GM18909 (cell line): ENCODE data around the gene LAMC3.
"Not testable (repeated sequence)": the region's sequence is repeated elsewhere in the genome, so short reads cannot be mapped to it uniquely, and the experiment has no call there.

Experiments
- ATAC-seq: cut with Tn5 transposase; IDR thresholded peaks from one replicate; pipeline ENCODE4 v1.9.1; 2021; ENCODE audit warnings: mild to moderate bottlenecking; ENCODE audit not compliant: unreplicated experiment, poor library complexity

The LAMC3 gene

DNA sequence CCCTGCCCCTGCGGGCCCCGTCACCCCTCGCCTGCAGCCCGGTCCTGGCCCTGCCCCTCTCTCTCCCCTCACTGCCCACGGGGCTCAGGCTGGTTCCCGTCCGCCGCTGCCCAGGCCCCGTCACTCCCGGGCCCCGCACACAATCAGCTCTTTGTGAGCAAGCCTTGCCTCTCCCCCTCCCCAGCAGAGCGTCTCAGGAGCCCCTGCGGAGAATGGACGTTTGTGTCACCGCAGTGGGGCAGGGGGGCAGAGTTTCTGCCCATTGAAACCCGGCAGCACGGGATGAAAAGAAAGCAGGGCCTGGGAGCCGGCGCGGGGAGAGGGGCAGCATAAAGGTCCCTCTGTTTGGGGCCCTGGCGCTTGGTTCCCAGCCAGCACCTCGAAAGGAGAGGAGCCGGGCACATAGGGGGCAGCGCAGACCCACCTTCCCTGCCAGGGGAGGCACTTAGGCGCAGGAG is 102.9 kb downstream of the LAMC3 start:
- ATAC-seq, result no peak

DNA sequence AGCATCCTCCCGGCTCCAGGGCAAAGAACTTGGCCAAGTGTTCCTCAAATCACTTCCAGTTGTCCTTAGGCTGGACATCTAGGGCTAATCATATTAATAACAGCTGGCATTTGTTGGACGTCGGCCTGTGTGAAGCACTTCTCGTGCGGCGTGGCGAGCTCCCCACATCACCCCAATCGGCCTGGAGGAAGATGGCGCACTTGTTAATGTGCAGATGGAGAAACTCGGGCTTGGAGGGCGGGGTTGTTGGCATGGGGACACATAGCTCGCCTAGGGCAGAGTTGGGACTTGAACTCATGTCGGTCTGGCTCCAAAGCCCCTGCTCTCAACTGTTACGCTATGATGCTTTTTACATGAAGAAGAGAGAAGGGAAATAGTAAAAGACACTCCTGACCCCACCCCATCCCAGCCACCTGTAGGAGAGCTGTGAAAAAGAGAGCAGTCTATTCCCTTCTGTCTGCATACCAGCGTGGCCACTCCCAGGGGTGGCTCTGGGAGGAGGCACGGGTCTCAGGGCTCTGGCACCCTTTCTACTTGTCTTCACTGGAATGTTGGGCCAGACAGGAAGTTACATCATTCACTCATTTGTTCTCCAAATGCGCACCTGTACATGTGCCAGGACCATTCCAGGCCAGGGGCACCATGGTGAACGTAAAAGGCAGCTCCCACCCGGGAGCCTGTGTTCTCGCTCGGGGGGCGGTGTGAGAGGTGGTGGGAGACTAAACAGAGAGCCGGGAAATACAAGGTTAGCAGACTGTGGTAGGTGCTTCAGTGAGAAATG is 103.6 kb downstream of the LAMC3 start:
- no peak for ATAC-seq

DNA sequence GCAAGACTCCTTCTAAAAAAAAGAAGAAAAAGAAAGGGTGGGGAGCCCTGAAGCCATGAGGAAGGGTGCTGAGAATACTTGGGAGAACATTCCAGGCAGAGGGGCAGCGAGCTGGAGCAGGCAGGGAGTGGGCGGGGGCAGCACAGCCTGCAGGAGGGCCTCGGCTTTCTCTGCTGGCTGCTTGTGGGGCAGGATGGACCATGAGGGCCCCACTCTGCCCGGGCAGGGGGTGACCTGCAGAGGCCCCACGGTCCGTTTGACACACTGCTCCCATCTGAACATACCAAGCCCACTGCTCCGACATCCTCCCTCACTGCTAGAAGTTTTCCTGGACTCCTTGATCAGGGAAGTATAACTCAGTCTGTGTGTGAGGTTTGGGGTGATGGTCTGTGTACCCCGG is 104.7 kb downstream of the LAMC3 start:
- ATAC-seq, result no peak

DNA sequence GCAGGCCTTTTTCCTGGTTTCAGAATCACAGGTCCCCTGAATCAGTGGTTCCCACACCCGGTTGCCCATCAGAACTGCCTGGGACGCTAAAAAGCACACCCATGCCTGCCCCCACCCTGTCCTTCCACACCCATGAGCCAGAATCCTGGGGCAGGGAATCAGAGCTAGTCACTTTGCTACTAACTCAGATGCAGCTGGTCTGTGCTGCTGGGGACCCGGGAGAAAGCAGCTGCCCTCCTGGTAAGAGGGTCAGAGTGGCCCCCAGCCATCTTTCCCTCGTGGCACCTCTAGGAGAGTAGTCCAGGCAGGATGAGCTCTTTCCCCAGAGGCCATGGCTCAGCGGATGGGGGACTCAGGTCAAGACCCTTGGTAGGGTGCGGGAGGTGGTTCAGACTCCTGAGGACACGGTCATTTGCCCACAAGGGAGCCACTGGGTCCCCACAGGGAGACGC is 105.1 kb downstream of the LAMC3 start:
- ATAC-seq, result no peak

DNA sequence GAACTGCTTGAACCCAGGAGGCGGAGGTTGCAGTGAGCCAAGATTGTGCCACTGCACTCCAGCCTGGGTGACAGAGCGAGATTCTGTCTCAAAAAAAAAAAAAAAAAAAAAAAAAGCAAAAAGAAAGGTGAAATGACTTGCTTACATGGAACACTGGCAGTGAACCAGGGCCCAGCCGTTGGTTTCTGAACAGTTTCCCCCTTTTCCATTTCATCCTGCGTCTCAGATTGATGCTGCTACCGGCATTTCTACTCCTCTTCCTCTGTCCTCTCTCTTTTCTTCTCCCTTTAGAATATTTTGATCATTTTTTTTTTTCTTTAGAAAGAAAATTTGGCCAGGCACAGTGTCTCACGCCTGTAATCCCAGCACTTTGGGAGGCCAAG is 106.4 kb downstream of the LAMC3 start:
- not testable (repeated sequence) for ATAC-seq

DNA sequence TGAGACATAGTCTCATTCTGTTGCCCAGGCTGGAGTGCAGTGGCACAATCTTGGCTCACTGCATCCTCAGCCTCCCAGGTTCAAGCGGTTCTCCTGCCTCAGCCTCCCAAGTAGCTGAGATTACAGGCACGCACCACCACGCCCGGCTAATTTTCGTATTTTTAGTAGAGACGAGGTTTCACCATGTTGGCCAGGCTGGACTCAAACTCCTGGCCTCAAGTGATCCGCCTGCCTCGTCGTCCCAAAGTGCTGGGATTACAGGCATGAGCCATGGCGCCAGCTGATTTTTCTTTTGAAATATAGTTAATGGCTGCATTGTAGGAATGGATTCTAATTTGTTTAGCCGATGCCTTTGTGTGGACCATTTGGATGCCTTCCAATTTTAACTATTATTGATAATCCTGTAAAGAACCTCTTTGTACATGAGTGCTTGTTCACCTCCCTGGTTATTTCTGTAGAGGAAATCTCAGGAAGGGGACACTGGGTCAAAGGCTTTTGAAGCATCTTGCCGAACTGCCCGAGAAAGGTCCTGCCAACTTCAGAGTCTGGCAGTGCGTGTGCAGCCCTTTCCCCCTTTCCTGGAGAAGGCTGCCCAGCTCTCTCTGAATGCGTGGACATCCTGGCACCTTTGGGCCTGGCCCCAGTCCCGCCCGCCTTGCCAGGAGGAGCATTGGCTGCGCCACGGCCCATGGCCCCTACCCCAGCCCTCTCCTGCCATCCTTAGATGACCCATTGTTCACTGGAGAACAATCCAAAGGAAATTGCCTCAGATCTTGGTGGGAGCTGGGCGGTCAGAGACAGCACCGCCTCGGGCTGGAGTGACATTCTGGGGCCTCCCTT is 107.5 kb downstream of the LAMC3 start:
- no peak for ATAC-seq

DNA sequence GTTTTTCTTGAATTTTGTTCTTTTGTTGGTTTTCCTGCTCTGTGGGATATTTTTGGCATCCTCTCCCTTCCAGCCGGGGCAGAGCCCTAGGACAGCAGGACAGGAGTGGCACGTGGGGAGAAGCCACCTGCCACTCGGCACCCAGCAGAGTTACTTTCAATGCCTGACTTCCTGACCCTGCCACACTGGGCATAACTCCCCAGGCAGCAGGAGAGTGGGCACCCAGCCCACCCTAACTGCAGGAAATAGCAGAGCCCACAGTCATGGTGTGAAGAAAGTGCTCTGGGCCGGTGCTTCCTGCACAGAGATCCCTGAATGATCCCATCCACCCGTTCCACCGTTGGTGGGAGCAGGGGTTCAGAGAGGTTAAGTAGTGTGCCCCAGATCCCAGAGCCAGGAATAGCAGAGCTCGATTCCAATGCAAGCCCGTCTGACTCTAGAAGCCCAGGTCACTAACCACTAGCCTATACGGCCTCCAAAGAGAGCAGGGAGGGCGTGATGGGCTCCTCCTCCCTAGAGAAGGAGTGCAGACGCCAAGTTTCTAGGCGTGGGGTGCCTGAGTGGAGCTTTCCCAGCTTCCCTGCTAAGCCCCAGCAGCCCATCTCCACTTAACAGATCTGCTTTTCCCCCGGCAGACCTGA is 108.3 kb downstream of the LAMC3 start:
- ATAC-seq, result no peak

DNA sequence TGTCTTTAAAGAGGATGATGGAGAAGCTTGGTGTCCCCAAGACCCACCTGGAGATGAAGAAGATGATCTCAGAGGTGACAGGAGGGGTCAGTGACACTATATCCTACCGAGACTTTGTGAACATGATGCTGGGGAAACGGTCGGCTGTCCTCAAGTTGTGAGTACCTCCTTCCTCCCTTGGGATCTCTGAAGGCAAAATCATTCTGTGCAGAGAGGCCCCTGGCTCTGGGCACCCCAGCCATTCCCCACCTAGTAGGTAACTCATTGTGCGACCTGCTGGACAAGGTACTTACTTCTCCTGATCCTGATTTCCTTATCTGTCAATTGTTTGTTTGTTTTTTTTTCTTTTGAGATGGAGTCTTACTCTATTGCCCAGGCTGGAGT is 108.8 kb downstream of the LAMC3 start:
- ATAC-seq, result no peak

DNA sequence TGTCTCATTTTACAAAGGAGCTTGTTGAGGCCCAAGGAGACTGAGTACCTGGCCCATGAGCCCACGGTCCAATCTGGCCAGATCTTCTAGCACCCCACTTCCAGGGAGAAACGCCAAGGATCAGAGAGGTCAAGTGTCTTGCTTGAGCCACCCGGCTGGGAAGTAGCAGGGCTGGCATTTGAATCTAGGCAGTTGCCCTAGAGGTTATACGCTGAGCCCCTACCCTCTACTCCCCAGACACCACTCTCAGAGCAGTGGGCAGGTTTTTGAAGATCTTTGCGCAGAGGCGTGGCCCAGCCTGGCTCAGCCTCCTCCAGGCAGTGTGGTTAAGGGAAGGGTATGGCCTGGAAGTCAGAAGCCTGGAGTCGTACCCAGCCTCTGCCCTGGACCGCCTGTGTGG is 110.6 kb downstream of the LAMC3 start:
- ATAC-seq, result no peak

DNA sequence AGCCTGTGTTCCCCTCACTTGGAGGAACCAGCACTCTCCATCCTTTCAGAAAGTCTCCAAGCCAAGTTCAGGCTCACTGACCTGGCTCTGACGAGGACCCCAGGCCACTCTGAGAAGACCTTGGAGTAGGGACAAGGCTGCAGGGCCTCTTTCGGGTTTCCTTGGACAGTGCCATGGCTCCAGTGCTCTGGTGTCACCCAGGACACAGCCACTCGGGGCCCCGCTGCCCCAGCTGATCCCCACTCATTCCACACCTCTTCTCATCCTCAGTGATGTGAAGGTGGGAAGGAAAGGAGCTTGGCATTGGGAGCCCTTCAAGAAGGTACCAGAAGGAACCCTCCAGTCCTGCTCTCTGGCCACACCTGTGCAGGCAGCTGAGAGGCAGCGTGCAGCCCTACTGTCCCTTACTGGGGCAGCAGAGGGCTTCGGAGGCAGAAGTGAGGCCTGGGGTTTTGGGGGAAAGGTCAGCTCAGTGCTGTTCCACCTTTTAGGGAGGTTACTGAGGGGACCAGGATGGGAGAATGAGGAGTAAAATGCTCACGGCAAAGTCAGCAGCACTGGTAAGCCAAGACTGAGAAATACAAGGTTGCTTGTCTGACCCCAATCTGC is 111.8 kb downstream of the LAMC3 start:
- no peak for ATAC-seq

DNA sequence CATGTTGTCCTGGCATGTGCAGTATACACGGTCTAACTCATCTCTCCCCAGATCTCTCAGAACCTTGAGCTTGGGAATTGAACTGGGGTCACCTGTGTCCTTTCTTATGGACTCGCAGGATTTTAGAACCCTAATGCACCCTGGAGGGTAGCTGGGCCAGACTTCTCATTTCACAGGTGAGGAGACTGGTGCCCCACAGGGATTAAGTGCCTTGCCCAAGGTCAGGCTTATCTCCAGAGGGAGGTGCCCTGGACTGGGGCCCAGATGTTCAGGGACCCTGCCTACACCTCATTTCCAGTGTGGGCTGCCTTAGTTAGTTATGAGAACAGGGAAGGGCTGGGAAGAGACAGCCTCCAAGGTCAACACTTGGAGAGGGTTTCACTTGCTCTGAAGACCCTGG is 112.4 kb downstream of the LAMC3 start:
- ATAC-seq, result no peak

DNA sequence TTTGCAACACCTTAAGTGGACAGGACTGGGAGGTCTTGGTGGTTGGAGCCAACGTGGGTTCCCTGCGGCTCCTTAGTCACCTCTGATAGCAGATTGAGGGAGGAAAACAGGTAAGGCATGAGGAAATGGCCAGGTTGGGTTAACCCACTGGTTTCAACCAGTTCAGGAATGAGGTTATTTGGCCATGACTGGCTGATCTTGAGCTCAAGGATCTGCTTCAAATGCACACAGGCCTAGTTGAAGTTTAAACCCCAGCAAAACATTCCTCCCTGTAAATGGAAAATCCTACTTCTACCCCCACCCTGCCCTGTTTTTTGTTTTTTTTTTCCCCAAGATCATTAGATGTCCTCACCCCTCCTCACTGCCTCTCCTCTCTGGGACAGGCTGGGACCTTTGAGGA is 113.2 kb downstream of the LAMC3 start:
- ATAC-seq, result no peak

DNA sequence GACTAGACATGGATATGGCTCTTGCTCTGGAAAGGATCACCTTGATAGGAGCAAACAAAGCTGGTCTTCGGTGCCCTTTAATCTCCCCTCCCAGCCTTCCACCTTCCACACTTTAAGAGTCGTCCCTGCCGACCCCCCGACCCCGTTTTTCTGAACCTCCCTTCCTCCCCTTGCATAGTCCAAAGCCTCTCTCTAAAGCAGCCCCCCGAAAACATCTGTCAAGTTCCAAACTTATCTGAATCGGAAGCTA is 116.0 kb downstream of the LAMC3 start:
- no peak for ATAC-seq

DNA sequence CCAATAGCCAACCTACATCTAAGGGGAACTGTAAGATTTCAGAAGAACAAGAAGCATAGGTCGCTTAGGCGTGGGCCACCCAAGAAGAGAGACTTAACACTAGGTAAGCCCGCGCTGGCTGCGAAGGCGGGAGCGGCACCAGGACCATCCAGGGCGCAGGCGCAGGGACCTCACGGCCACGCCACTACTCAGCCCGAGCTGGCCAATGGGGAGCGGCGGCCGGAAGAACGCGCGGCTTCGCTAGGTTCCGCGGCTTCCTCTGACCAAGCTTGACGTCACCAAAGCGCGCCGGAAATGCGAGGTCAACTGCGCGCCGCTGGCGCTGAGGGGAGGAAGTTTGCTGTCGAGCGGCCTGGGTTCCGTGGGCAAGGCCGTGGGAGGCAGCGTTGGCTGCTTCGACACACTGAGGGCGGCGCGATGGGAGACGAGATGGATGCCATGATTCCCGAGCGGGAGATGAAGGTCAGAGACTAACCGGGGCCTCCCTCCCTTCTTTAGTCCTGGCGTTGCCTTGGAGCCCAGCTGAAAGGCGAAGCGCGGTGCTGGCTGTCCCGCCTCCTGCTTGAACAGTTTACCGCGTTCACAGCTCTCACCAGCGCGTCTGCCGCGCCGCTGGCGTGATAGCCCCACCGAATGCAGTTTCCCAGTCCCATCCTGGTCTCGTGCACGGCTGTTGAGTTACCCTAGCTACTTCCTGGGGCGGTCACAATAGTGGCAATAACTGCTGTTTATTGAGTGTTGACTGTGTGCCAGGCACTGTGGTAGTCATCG is 116.5 kb downstream of the LAMC3 start, which contains the start of gene NUP214:
TSS of gene NUP214 (plus strand) at position 299 of the 771 bp plus-strand sequence. CDS start at position 418, 119 bp downstream.
- peak; percentile 98 for ATAC-seq

DNA sequence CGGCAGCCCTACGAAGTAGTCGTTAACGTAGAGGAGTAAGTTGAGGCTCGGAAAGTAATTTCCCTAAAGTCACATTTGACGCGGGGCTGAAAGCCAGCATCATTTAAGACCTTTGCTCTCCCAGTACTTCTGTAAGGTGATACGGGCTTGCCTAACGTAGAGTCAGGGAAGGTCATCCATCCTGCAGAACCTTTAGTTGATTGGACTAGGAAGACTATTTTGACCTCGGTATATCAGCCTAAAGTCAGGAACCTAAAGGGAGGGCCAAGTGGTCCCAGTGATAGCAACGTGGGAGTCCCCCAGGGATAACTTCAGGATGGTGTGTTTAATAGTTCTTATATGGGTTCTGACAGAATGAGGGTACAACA is 117.1 kb downstream of the LAMC3 start:
- no peak for ATAC-seq

DNA sequence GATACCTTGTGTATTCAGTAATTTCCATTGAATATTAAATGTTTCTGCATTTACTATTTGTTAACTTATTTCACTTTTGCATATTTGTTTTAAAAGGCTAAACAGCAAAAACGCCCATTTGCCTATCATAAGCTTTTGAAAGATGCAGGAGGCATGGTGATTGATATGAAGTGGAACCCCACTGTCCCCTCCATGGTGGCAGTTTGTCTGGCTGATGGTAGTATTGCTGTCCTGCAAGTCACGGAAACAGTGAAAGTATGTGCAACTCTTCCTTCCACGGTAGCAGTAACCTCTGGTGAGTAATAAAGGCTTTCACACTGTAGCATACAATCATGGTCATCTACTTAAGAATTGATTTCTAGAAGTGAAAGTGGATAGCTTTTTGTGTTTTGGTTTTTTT is 120.2 kb downstream of the LAMC3 start:
- ATAC-seq, result no peak

DNA sequence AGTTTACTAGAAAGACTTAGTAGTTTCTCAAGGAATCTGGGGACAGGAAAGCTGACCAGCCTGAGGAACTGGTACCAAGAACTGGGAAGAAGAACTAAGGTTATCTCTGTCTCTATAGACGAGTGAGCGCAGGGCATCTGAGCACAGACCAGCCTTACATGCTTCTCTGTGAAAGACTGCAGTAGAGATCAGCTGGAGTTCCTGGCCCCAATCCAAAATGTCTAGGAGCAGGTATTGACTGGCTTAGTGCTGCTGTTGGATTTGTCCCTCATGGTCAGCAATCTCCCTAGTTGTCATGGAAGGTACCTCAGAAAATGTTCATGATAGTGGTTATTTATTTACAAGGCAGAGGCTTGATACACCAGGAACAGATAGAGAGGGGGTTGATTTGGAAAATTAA is 129.7 kb downstream of the LAMC3 start:
- no peak for ATAC-seq

DNA sequence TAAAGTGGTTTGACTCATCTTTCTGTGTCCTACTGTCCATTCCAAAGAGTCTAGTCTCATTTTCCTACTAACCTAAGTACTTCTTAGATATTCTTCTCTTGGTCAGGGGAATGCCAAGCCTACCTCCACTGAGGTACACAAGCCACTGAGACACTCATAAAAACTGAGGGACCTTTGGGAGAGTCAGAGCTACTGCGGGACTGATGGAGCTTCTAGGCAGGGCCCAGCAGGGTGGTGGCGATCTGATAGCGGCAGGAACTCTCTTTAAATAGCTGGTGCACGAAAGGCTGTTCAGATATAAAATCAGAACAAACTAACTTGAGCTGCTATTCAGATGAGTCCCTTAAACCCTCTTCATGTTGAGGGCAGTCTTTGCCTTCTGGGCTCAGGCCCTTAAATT is 131.1 kb downstream of the LAMC3 start:
- ATAC-seq, result no peak

DNA sequence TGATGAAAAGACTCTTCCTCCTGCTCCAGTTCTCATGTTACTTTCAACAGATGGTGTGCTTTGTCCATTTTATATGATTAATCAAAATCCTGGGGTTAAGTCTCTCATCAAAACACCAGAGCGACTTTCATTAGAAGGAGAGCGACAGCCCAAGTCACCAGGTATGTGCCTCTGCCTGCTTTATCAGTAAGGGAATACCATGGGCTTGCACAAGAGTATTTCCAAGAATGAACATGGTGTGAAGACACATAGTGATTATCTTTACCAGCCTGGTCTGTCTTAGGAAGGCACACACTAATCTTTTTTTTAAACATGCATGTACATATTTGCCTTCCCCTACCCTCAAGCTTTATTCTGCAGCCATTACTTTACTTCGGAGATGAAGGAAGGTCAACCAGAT is 131.6 kb downstream of the LAMC3 start:
- ATAC-seq, result no peak

DNA sequence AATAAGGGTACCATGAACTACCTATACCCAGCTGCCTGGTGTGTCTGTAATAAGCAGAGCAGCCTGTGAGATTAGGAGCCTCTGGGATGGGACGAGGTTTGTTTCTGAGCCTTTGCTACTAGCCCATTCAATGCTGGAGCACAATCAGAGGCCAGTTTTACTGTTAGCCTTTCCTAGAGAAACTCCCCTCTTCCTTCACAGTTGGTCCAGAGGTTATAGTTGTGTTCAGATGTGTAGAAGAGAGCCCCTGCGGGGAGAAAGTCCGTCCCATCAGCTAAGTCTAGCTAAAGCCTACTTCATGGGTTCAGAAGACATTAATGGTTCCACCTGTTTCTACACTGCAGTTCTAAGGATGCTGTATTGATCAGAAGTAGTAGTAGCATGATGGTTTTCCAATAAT is 133.2 kb downstream of the LAMC3 start:
- ATAC-seq, result no peak
